Activated T-cell treated with anti-CD3 and anti-CD28 coated beads for 1 hour (primary cell): Measurements from ENCODE around the gene KLHL2.
"Not testable (repeated sequence)": the region's sequence is repeated elsewhere in the genome, so short reads cannot be mapped to it uniquely, and the experiment has no call there.

ENCODE experiments used
- DNase-seq: peaks from one replicate; pipeline ENCODE4 v3.0.0-alpha.2; 2020; ENCODE audit warnings: low read depth

KLHL2 gene

DNA sequence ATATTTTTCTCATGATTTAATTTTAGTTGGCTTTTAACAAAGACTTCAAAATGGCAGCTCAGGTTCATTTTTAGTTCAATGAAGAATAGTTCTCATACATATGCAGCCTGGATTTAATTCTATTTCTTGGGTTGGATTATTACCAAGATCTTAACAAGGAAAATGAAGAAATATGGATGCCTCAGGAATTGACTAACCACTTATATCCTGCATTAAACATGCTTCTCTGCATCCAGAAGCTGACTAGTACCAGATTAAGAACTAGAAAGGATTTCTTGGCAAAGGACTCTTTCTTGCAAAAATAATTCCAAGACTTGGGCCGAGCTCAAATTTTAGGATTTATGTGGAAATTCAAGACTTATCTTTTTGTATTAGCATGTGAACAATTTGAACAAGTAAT lies 5.6 kb upstream of the KLHL2 start:
- no peak for DNase-seq

DNA sequence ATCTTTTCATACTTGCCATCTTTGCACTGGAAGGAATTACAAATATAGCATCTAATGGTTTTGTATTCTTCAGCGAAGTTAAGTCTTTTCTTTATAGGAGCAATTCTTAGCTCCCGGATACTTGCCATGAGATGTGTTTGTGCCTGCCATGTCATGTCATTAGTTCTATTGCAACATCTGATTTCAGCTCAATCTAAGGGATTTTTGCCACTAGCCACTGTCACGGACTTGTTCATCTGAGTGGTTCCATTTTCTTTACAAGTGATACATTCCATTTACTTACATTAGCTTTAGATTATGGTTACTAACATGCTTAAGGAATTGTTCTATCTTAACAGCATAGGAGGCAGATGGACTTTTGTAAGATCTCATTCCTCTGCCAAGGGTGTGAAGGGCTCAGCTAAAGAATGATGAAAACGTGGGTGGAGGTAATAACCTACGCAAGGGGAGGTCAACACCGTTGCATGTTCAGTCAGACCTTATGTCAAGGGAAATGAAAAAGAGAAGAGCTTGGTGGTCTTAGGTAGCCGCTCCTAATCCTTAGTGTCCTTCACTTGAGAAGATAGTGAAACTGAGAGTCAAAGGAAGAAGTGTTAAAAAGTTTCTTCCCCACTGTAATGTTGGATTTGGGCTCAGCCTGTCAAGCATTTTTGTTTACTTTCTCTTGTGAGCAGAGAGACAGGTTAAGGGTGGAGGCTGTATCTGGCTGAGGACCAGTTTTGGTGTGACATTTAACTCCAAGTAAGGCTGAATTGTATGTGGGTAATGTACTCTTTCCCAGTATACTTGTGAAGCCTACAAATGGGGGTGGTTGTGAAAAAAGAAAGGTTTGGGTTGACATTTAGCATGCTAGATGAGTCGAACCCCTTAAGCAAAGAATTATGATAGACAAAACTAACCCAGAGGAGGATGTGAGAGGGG lies 3.6 kb upstream of the KLHL2 start:
- DNase-seq = no peak

DNA sequence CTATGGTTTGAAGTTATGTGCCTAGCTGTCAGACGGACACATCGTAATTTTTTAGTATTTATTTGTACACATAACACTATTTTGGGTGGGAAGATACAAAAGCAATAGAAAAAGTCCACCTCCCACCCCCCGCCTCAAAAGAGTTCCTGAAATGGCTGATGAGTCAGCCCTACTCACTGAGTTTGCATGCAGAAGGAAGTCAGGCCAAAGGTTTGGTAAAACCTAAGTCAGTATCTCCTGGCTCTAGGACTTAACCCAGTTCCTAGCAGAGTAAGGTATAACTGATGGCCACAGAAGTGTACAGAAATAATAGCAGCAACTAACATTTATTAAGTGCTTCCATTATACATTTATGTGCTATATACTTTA lies 2.9 kb upstream of the KLHL2 start:
- no peak for DNase-seq

DNA sequence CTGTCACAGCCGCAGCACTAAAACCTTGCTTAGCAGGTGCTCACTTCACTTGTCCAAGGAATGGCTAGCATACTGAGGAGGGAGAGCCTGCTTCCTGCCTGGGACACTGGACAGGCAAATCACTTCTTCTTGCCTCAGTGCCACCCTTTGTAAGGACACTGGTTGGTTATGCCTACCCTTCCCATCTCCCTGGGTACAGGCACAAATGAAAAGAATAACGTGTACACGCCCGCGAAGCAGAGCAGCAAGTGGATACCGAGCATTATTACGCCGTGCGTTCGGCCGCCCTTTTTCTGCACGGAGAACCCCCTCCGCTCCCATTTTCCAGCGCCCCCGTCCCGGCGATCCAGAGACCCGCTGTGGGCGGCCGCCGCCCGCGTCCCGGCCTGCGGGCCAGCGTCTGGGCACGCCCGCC lies 338 bp upstream of the KLHL2 start:
- no peak for DNase-seq

DNA sequence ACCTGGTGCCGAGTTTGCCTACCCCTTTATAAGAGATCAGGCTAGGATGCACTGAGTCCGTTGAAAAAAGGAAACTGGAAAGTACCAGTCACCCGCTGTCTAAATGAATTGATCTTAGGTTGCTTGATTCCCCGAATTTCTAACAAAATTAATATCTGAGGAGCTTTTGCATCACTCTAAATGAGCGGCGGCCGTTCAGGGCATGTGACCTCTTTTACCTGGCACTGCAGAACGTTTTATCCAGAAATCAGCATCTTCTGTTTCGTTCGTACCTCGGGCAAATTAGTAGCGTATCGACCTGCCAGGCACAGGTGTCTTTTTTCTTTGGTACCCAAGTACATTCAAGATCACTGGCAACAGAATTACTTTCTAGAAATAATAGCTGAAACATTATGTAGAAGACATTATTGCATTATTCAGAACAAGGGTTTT lies 876 bp downstream of the KLHL2 start:
- no peak for DNase-seq

DNA sequence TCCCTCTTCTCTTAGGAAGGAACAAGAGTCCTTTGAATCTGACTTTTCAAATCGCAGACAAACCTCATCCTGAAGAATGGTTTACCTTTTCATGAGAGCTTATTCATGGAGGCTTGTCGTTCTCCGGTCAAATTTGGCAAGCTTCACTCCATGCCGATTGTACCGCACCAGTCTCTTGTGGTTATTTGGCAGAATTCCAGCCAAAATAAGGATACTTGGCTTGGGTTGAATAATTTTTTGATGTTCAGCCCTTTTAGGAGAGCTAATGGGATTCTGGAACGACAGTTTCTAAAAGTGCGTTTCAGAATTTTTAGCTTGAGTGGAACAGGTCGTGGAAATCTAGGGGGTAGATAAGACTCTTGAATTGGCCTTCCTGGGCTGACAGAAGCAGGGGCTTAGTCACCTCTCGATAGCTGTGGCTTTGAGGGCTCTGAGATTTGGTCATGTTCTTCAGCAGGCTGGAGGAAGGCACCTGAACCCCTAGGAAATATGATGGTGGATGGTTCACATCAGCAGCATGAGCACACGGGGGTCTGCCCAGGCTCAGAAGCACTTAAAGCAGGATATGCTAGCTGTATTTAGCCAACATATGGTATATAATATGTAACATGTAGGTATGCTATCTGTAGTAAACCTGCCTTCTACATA lies 1.5 kb downstream of the KLHL2 start:
- no peak for DNase-seq

DNA sequence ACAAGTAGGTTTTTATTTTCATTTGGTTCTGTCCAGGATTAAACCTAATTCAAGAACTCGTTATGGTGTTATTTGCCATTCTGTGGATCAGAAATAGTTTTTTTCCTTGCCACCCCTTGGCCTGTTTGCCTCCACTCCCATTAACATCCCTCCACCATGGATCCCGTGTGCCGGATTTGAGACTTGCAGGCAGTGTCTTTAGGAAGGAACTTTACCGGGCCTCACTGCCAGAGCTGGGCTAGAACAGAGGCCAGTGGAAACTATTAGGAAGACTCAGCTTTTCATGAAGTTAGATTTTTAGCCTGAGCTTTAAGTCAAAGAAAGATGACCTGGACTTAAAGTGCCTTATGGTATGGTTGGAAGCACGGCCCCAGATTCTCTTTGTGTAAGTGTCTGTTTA lies 2.4 kb downstream of the KLHL2 start:
- no peak for DNase-seq

DNA sequence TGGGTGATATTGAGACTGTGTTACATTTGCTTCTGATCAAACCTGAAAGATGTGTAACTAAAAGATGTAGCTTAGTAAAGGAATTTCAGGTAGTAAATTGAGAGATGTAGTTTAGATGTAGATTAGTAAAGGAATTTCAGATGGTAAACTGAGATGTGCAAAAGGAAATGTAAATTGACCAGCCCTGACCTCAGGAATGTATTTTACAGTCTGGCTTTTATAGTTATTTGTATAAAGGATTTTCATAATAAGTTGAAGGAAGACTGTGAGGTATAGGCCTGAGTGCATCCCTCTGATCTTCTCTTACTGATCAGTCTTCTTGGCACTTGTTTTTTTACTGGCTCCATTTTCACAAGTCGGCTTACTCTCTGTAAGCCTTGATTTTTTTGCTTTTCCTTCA lies 3.2 kb downstream of the KLHL2 start:
- DNase-seq = no peak

DNA sequence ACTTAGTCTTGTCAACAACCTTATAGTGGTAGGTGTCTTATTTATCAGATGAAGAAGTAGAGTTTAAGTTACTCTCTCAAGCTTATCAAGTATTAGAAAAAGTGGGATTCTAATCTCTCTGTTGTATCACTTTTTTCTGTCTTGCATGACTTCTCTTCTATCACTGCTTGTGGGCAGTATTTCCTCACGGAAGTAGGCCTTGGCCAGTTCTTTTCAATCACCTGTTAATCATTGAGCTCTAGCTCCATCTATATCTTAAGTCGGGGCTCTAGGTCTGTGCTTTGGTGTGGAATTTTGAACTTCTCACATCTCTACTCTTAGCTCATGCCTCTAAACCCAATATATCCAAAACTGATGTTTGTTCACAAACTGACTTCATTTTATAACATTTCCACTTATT lies 5.3 kb downstream of the KLHL2 start:
- DNase-seq = not testable (repeated sequence)

DNA sequence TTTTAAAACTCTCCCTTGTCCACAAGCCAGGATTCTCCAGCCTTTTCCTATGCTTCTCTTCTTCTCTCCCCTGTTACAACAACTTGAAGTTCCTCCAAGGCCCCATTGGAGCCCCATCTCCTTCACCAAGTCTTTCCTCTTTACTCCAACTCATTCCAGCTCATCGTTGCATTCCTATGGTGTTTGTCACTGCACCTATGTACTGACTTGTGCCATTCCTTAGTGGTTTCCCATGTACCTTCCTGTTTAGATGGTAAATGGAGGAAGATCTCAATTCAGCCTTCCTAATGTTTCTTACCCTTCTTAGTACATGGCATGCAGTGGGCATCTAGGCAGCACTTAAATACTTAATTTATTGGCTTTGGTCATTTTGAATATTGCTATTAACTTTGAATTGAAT lies 6.0 kb downstream of the KLHL2 start:
- DNase-seq = not testable (repeated sequence)

DNA sequence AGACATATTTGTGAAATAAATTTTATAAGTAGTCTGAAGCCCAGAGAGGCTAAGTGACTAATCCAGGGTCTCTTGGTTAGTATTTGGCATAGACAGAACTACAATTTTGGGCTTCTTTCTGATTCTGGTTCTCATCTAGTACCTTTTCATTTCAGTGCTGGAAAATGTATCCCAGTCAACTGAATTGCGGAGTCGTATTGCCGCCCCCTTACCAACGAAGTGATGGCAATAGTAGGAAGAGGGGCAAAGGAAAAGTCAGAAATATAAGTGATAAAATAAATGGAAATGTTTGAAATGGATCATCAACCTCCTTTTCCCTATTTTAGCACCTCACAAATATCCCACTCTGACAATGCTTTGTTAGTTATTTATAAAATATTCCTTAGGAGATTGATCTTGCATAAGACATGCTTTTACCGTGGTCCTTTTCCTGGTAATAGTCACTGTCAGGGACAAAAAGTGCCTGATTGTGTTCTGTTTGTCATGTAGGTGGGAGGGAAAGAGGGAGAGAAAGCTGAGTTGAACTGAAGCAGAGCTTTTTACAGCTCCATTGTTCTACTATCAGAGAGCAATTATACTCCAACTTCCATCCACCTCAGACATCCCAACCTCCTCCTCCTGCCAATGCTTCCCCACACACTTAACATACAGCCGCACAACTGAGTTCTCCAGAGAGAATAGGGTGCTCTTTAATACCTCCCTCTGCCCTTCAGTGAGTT lies 6.8 kb downstream of the KLHL2 start:
- DNase-seq = not testable (repeated sequence)

DNA sequence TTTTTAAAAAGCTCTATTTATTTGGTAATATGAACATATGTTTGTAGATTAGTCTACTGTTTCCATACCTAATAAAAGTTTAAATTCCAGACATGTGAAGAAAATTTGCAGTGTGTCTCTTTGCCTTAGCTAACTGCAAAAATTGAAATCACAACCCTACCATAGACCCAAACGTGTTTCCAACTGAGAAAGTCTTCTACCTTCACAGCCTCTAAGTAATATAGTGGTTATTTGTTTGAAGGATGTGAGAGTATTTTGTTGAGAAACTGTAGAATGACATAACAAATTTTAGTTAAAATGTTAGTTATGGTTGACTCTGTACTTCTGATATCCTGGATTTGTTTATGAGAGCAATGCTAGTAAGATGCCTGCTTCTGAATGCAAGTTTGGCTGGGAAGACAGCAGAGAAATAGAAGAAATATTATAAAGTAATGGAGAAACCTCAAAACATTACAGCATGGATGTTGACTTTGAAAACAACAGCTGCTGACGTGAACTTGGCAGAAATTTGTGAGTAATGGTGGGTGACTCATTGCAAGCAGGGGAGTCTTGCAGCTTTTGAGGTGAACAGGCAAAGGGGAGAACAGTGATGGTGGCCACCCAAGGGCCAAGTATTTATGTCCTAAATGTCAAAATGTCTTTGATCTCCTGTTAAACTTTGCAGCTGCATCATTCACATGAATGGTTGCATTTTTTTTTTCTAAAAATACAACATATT lies 7.8 kb downstream of the KLHL2 start:
- not testable (repeated sequence) for DNase-seq

DNA sequence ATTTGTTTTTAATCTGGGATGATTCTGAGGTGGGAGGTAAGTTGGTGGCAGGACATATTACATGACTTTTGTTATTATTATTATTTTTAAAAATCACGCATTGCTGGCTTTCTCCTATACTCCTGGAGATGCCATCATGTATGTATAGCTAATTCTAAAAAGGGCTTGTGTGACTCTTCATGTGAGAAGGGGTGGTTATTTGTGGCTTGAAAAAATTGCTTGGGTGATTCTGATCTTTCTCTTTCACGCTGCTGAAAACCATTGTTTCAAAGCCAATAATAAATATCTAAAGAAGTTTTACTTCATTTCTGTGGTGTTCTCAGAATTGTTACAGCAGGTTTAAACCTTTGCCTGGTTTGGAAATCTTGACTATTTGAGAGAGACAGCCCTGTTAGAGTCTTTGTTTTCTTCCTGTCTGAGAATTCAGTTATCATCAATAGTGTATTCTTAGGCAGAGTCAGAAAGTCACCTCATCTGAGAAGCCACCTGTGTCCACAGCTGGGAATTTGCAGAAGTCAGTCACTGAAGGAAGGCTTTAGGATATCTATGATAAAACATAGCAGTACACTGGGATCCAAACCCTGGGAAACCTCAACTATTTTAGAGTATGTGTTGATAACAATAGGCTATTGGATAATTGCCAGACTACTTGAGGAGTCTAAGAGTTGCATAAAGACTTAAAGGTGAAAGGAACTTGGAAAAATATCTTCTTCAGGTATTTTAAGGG lies 8.6 kb downstream of the KLHL2 start:
- not testable (repeated sequence) for DNase-seq

DNA sequence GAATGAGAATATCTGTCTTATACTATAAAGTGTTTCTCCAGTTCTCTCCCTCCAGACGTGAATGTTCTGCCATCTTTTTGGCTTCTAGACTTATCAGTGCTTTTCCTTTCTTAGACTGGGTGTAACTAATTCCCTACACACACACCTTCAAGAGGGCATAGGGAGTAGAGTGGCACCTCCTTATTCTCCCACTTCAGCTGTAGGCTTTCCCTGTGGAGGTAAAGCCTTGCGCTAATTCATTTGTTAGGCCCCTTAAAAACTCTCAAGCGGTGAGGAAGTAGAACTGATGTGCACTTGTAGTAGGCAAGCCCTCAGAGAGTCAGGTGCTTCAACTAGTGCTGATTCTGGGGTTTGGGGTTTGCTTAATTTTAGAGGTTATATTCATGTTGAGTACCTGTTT lies 10.0 kb downstream of the KLHL2 start:
- DNase-seq = no peak

DNA sequence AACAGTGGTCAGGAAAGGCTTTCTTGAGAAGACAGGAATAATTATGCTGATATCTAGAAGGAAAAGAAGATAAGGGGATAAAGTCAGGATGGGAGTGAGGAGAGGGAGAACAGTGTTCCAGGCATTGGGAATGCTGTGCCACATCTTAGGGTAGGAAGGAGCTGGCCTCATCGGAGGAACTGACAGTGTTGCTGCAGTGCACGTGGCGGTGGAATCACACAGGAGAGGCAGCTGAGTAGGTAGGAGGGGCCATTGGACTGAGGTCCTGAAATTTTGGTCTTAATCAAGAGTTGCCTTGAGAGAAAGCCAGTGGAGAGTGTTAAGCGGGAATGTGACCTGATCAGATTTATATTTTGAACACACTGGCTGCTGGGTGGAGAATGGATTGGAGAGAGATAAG lies 13.9 kb downstream of the KLHL2 start:
- DNase-seq = not testable (repeated sequence)

DNA sequence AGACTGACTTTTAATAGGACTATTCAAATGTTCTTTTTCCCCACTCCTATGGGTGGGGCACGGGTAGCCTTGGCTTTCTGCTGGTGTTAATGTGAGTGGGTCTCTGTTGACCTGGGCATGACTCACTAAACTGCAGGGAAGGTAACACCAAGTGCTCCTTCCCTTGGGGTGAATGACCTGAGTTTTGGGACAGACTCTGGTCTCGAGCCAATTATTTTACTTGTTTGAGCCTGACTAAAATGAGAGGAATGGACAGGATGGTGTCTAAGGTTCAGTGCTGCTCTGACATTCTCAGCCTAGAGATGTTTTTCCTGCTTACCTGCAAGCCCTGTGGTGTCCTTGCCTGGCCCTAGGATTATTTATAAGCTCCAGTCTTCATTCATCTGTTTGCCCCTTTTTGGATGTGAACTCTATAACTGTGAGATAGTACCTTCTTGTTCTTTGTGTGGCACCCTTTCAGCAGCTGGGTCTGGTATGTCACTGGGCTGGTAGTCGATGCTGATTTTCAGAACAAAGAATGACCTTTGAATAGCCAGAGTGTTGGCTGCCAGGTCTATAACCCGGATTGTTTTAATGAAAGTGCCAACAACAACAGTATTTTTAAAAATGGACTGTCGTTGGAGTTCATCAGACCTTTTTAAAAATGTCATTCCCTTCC lies 14.8 kb downstream of the KLHL2 start:
- not testable (repeated sequence) for DNase-seq

DNA sequence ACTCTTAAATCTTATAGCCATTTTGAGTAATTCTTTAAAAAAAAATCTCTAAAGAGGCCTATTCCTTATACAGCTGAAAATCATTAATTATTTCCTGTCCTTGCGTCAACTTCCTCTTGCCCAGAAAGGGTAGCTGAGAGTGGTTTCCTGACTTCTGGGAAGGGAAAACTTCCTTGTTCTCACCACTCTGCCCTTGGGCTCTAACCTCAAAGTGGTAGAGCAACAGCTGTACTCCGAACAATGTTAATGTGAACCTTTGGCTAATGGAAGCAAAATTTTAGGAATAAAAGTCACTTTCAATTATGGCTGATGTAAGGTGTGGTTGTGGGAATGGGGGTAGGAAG lies 15.3 kb downstream of the KLHL2 start:
- no peak for DNase-seq

DNA sequence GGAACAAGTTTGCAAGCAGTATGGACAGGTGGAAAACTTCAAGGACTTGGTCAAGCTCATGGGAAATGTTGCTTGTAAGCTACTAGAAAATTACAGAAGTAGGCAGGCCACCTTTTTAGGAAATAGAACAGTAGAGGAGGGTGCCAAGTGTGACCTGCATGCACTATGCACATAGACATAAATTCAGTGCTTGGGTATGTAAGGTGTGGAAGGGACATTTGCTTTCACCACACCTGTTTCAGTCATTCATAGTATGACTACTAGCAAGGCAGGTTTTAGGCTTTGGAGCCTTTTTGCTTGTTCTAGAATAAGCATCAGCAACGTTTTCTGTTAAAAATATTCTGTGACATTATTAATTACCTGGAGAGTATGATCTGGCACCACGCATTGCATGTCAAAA lies 20.0 kb downstream of the KLHL2 start:
- DNase-seq = not testable (repeated sequence)

DNA sequence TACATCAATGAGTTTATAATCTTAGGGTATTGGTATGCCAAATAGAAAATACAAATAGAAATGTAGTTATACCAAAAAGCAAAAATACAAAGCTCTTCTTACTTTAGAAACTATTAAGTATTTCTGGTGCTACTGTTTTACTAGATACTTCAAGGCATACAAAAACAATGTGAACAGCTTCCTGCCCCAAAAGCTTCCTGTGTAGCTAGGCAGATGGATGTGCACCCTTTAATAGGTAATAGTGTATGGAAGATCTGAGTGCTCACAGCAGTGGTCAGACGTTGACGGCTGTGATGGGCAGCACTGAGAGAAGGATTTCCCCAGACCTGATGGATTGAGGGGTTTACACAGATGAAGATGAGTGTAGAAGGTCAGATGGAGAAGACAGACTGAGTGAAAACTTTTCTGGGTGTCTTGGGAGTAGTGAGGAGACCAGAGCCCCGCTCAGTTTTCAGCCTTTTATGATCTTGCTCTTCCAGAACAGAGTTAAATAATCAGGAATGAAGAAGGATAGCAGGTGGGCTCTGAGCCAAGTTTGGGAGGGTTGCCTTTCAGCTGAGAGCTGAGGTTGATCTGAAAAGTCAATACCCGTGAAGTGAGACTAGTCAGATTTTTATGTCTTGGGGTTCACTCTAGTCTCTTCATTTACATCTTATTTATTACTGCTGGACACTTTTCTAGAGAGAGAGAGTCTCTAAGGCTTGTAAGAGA lies 22.3 kb downstream of the KLHL2 start:
- not testable (repeated sequence) for DNase-seq
